HepG2 (cell line): Measurements from ENCODE around the gene CLEC16A. TPM values are rescaled to one million over a fixed set of nuclear protein-coding genes. Genes with fewer than 3 reads are reported as not detected.

ENCODE experiments used
- ARNT2 ChIP-seq: sonication (generic); formaldehyde crosslinking; IDR thresholded peaks from 2 replicates; pipeline ENCODE4 v1.8.0; 2022; ENCODE audit warnings: mild to moderate bottlenecking, low read depth, missing genetic modification reagents, moderate library complexity
- ELF3 ChIP-seq: IDR thresholded peaks from 2 replicates; pipeline ENCODE4 v1.6.1; 2016; ENCODE audit warnings: missing genetic modification reagents, missing compliant biosample characterization
- GATAD2A ChIP-seq: IDR thresholded peaks from 2 replicates; pipeline ENCODE4 v1.6.1; 2016
- HDAC2 ChIP-seq: sonication (generic); formaldehyde crosslinking; IDR thresholded peaks from 2 replicates; pipeline ENCODE4 v1.4.0; 2020; ENCODE audit warnings: missing genetic modification reagents
- KMT2B ChIP-seq: IDR thresholded peaks from 2 replicates; pipeline ENCODE4 v1.6.1; 2016; ENCODE audit warnings: missing genetic modification reagents, missing compliant biosample characterization
- MTA3 ChIP-seq: sonication (generic); formaldehyde crosslinking; IDR thresholded peaks from 2 replicates; pipeline ENCODE4 v1.4.0; 2020; ENCODE audit warnings: missing genetic modification reagents
- NR2F6 ChIP-seq, 2 experiments: IDR thresholded peaks; 2 replicates each; pipeline ENCODE4 v1.6.1; 2016; ENCODE audit warnings: antibody characterized with exemption in 1 of 2, mild to moderate bottlenecking in 1 of 2
- TBX2 ChIP-seq: sonication (generic); formaldehyde crosslinking; IDR thresholded peaks from 2 replicates; pipeline ENCODE4 v1.5.0; 2020; ENCODE audit warnings: missing genetic modification reagents, mild to moderate bottlenecking, borderline replicate concordance
- ZNF20 ChIP-seq: sonication (generic); formaldehyde crosslinking; IDR thresholded peaks from 2 replicates; pipeline ENCODE4 v1.4.0; 2020; ENCODE audit warnings: mild to moderate bottlenecking, moderate library complexity, missing genetic modification reagents
- ZNF230 ChIP-seq: sonication (generic); formaldehyde crosslinking; IDR thresholded peaks from 2 replicates; pipeline ENCODE4 v1.4.0; 2020; ENCODE audit warnings: mild to moderate bottlenecking, missing genetic modification reagents
- ZNF772 ChIP-seq: sonication (generic); formaldehyde crosslinking; IDR thresholded peaks from 2 replicates; pipeline ENCODE4 v1.5.0; 2020; ENCODE audit warnings: mild to moderate bottlenecking, missing genetic modification reagents
- ZNF790 ChIP-seq: sonication (generic); formaldehyde crosslinking; IDR thresholded peaks from 2 replicates; pipeline ENCODE4 v1.8.0; 2022; ENCODE audit warnings: missing genetic modification reagents, mild to moderate bottlenecking, borderline replicate concordance
- polyA plus RNA-seq, 8 experiments: library from polyadenylated mRNA; depleted of rRNA in 3 of 8; stranded (reverse) in 7 of 8; unstranded in 1 of 8; fragments of >200 nt; fragmentation: Illumina TruSeq in 4 of 8; extraction: Trizol in 4 of 8; gene quantifications; 2 replicates each; pipeline versions ENCODE4 v1.2.1 to v1.2.3, GENCODE V29; 2011 to 2016; ENCODE audit warnings: low read depth in 4 of 8, missing spikeins in 1 of 8, mixed read lengths in 1 of 8; ENCODE audit not compliant: insufficient read depth in 1 of 8
- total RNA-seq, 5 experiments: library from RNA; depleted of rRNA; stranded (reverse); fragments of >200 nt; fragmentation: Illumina TruSeq; extraction: Trizol; gene quantifications; 2 replicates each; pipeline ENCODE4 v1.2.3, GENCODE V29; 2016; ENCODE audit warnings: low read depth in 1 of 5
- TF ChIP-seq, protein P1 (sequence below), 2 experiments: sonication (generic) in 1 of 2; formaldehyde crosslinking in 1 of 2; IDR thresholded peaks; 2 replicates each; pipeline versions ENCODE4 v1.4.0 to v1.6.1; 2016 to 2020; ENCODE audit warnings: borderline replicate concordance in 1 of 2, low read depth in 1 of 2, mild to moderate bottlenecking in 1 of 2, missing genetic modification reagents in 1 of 2
- TF ChIP-seq, protein P2 (sequence below): sonication (generic); formaldehyde crosslinking; IDR thresholded peaks from 2 replicates; pipeline ENCODE4 v1.4.0; 2020; ENCODE audit warnings: missing genetic modification reagents, borderline replicate concordance
- TF ChIP-seq, protein P3 (sequence below): sonication (generic); formaldehyde crosslinking; IDR thresholded peaks from 2 replicates; pipeline ENCODE4 v1.5.0; 2020; ENCODE audit warnings: missing genetic modification reagents
- TF ChIP-seq, protein P4 (sequence below): sonication (generic); formaldehyde crosslinking; IDR thresholded peaks from 2 replicates; pipeline ENCODE4 v1.4.0; 2020; ENCODE audit warnings: missing genetic modification reagents

Gene CLEC16A
- total and polyA plus RNA-seq, 2 of the 13 experiments (the other 11 are each of a cell fraction or from before 2014, with no cell fraction given): 8.5 to 10.3 TPM

DNA sequence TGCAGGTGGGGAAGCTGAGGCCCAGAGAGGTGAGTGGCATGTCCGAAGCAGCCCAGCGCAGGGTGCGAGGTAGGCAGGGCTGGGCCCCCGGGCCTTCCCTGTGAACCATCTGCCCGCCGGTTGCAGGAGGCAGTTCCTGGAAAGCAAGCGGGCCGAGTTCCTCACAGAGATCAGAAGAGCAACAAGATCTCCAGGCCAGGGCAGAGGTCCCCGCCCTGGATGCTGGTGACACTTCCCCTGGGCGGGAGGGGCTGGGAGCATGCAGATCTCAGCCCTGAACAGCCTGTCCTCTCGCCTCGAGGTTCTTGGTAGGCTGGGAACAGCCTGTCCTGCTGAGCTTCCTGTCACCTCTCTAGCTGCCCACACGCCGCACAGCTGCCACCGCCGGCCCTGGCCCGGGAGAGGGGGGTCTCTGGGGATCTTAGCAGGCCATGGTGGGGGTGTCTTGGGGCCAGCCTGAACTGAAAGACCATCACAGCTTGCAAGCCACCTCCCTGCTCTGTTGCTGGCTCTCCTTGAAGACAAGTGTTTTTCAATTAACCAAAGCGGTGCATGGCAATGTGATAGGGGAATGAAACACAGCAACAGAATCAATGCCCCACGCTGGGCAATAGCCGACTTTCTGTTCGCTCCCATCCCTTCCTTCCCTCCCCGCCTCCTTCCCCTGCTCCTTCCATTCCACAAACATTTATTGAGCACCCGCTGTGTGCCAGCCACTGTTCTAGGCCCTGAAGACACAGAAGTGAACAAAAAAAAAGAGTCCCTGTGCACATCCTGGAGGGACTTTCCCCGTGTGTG is 279.9 kb downstream of the CLEC16A start (continued):
- TF ChIP-seq, protein P1, sequence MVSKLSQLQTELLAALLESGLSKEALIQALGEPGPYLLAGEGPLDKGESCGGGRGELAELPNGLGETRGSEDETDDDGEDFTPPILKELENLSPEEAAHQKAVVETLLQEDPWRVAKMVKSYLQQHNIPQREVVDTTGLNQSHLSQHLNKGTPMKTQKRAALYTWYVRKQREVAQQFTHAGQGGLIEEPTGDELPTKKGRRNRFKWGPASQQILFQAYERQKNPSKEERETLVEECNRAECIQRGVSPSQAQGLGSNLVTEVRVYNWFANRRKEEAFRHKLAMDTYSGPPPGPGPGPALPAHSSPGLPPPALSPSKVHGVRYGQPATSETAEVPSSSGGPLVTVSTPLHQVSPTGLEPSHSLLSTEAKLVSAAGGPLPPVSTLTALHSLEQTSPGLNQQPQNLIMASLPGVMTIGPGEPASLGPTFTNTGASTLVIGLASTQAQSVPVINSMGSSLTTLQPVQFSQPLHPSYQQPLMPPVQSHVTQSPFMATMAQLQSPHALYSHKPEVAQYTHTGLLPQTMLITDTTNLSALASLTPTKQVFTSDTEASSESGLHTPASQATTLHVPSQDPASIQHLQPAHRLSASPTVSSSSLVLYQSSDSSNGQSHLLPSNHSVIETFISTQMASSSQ (IDR thresholded peaks at IDR 0.05; ENCODE audit: low read depth): no peak
- TF ChIP-seq, protein P1 (CRISPR knock-in tag; IDR thresholded peaks at IDR 0.05; ENCODE audit: borderline replicate concordance): no peak
- TF ChIP-seq ZNF20 (no peak), ZNF772 (CRISPR knock-in tag) (peak; percentile 59; the same call in 1 of the 2 replicates), HDAC2 (CRISPR knock-in tag) (peak; percentile 64; the same call in 1 of the 2 replicates), TBX2 (CRISPR knock-in tag) (peak; percentile 75), ZNF790 (CRISPR knock-in tag) (no peak), KMT2B (CRISPR knock-in tag) (0 out of 2 replicates have a peak, but pooled peaks have one; percentile 33), NR2F6 (IDR thresholded peaks at IDR 0.05) (peak; percentile 52; the same call in 1 of the 2 replicates), NR2F6 (CRISPR knock-in tag; IDR thresholded peaks at IDR 0.05) (peak; percentile 87), ZNF230 (no peak), MTA3 (no peak), ELF3 (CRISPR knock-in tag) (peak; percentile 49; the same call in 1 of the 2 replicates), ARNT2 (CRISPR knock-in tag) (0 out of 2 replicates have a peak, but pooled peaks have one; percentile 28), GATAD2A (peak; percentile 51)
- TF ChIP-seq, protein P2, sequence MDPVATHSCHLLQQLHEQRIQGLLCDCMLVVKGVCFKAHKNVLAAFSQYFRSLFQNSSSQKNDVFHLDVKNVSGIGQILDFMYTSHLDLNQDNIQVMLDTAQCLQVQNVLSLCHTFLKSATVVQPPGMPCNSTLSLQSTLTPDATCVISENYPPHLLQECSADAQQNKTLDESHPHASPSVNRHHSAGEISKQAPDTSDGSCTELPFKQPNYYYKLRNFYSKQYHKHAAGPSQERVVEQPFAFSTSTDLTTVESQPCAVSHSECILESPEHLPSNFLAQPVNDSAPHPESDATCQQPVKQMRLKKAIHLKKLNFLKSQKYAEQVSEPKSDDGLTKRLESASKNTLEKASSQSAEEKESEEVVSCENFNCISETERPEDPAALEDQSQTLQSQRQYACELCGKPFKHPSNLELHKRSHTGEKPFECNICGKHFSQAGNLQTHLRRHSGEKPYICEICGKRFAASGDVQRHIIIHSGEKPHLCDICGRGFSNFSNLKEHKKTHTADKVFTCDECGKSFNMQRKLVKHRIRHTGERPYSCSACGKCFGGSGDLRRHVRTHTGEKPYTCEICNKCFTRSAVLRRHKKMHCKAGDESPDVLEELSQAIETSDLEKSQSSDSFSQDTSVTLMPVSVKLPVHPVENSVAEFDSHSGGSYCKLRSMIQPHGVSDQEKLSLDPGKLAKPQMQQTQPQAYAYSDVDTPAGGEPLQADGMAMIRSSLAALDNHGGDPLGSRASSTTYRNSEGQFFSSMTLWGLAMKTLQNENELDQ (CRISPR knock-in tag): no peak
- TF ChIP-seq, protein P3, sequence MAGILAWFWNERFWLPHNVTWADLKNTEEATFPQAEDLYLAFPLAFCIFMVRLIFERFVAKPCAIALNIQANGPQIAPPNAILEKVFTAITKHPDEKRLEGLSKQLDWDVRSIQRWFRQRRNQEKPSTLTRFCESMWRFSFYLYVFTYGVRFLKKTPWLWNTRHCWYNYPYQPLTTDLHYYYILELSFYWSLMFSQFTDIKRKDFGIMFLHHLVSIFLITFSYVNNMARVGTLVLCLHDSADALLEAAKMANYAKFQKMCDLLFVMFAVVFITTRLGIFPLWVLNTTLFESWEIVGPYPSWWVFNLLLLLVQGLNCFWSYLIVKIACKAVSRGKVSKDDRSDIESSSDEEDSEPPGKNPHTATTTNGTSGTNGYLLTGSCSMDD (CRISPR knock-in tag): no peak
- TF ChIP-seq, protein P4, sequence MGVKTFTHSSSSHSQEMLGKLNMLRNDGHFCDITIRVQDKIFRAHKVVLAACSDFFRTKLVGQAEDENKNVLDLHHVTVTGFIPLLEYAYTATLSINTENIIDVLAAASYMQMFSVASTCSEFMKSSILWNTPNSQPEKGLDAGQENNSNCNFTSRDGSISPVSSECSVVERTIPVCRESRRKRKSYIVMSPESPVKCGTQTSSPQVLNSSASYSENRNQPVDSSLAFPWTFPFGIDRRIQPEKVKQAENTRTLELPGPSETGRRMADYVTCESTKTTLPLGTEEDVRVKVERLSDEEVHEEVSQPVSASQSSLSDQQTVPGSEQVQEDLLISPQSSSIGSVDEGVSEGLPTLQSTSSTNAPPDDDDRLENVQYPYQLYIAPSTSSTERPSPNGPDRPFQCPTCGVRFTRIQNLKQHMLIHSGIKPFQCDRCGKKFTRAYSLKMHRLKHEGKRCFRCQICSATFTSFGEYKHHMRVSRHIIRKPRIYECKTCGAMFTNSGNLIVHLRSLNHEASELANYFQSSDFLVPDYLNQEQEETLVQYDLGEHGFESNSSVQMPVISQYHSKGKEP (CRISPR knock-in tag): no peak
